Measurements from ENCODE around the gene HEXD.
A peak's percentile ranks its signal among the peaks of the same experiment; 100 is the strongest.
"Not testable (repeated sequence)": the region's sequence is repeated elsewhere in the genome, so short reads cannot be mapped to it uniquely, and the experiment has no call there.

Gene HEXD

GRCh38 chr17:82458179-82458884 lies 40.2 kb downstream of the HEXD start, which contains the start of gene NARF:
NARF (plus strand) TSS chr17:82458741; CDS start chr17:82458804, 63 bp downstream.
- DNase-seq (ENCODE audit: low read depth in 2 of 2), result peak; percentile 90

GRCh38 chr17:82458885-82459424 lies 40.8 kb downstream of the HEXD start:
- DNase-seq (ENCODE audit: low read depth in 2 of 2), result no peak

GRCh38 chr17:82459936-82460335 lies 41.8 kb downstream of the HEXD start:
- DNase-seq (ENCODE audit: low read depth in 2 of 2), result not testable (repeated sequence)

- DNase-seq (ENCODE audit: low read depth in 2 of 2), result no peak
Measured at GRCh38 chr17:82461827-82462524, 43.8 kb downstream of the HEXD start.

- no peak for DNase-seq (ENCODE audit: low read depth in 2 of 2)
Measured at GRCh38 chr17:82463391-82463790, 45.2 kb downstream of the HEXD start.

GRCh38 chr17:82463925-82464566 lies 45.9 kb downstream of the HEXD start:
- no peak for DNase-seq (ENCODE audit: low read depth in 2 of 2)

- DNase-seq (ENCODE audit: low read depth in 2 of 2), result no peak
Measured at GRCh38 chr17:82464567-82464929, 46.4 kb downstream of the HEXD start.

- no peak for DNase-seq (ENCODE audit: low read depth in 2 of 2)
Measured at GRCh38 chr17:82465023-82465603, 47.0 kb downstream of the HEXD start.

GRCh38 chr17:82468692-82469091 lies 50.5 kb downstream of the HEXD start:
- DNase-seq (ENCODE audit: low read depth in 2 of 2), result no peak

GRCh38 chr17:82470065-82470464 lies 51.9 kb downstream of the HEXD start:
- DNase-seq (ENCODE audit: low read depth in 2 of 2), result no peak

GRCh38 chr17:82474223-82475010 lies 56.3 kb downstream of the HEXD start:
- no peak for DNase-seq (ENCODE audit: low read depth in 2 of 2)

GRCh38 chr17:82475458-82475857 lies 57.3 kb downstream of the HEXD start:
- no peak for DNase-seq (ENCODE audit: low read depth in 2 of 2)

GRCh38 chr17:82477934-82478333 lies 59.8 kb downstream of the HEXD start:
- no peak for DNase-seq (ENCODE audit: low read depth in 2 of 2)

- DNase-seq (ENCODE audit: low read depth in 2 of 2), result no peak
Measured at GRCh38 chr17:82479602-82480001, 61.5 kb downstream of the HEXD start.

- DNase-seq (ENCODE audit: low read depth in 2 of 2), result no peak
Measured at GRCh38 chr17:82480318-82480717, 62.2 kb downstream of the HEXD start.

- DNase-seq (ENCODE audit: low read depth in 2 of 2), result no peak
Measured at GRCh38 chr17:82483204-82483660, 65.1 kb downstream of the HEXD start.

GRCh38 chr17:82483836-82484235 lies 65.7 kb downstream of the HEXD start:
- no peak for DNase-seq (ENCODE audit: low read depth in 2 of 2)

GRCh38 chr17:82486231-82487094 lies 68.3 kb downstream of the HEXD start:
- DNase-seq (ENCODE audit: low read depth in 2 of 2), result no peak

GRCh38 chr17:82487910-82488309 lies 69.8 kb downstream of the HEXD start:
- DNase-seq (ENCODE audit: low read depth in 2 of 2), result no peak

- DNase-seq (ENCODE audit: low read depth in 2 of 2), result no peak
Measured at GRCh38 chr17:82489117-82489516, 71.0 kb downstream of the HEXD start.

All from stimulated activated CD4-positive, alpha-beta T cell treated with anti-CD3 and anti-CD28 coated beads, Interleukin-1b, Interleukin-23, amount 100 ng/mL, for 4 hours (primary cell).